HS-5 (cell line): ENCODE measurements around the gene IGFBP4.

ENCODE experiments used
- DNase-seq: peaks from one replicate; pipeline ENCODE4 v3.0.0-alpha.2; 2012; ENCODE audit warnings: low read depth

Gene IGFBP4

DNA sequence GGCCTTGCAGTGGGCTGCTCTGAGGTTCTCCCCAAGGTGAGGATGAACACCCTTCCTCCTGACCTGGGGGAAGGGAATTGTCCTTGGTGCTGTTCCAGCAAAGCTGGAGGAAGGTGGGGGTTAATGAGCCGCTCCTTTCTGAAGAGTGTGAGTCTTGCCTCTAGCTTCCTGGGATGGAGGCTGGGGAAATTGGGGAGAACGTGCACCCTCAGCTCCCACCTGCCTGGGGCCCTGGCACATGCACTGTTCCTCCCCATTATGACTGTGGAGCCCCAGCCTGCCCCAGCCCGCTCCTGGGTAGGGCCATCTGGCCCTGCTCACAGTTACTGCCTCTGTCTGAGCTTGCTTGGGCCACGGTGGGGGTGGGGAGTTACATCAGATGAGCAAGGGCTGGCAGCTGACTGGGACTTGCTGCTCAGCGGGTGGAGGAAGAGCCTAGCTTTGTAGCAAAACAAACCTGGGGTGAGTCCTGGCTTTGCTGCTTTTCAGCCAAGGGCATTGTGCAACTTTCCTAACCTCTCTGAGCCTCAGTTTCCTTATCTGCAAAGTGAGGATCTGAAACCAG, 47.1 kb downstream of the IGFBP4 start:
- DNase-seq, result no peak

DNA sequence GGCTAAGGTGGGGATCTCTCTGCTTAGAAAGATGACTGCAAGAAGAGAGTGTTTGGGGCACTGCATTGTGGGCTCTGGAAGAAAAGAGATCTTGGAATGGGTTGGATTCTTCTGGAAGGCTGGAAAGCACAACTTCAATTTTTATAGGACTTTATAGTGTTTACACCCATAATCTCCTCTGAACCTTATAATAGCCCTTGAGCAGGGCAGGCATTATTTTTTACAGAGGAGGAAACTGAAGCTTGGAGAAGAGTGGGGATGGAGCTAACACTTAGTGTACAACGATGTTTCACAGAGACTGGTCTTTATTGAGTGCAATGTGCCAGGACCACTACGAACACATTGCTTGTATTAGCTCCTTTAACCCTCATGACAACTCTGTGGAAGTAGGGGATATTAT, 47.7 kb downstream of the IGFBP4 start:
- no peak for DNase-seq

DNA sequence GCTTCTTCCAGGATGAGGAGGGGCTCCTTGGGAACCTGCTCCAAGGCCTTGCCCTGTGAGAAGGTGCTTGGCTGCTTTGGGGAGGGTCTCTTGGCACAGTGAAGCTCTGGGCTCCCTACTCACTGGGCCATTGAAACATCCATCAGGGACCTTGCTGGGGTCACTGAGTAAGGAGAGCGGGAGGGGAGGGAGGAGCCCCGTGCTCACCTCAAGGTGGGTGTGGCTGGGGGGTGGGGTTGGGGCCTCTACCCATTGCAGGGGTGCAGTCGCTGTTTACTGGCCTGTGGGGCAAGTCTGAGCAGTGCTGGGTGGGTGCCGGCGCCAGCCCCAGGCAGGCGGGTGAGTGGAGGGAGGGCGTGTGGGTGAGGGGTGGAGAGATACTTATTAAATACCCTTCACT, 48.2 kb downstream of the IGFBP4 start:
- DNase-seq, result no peak

DNA sequence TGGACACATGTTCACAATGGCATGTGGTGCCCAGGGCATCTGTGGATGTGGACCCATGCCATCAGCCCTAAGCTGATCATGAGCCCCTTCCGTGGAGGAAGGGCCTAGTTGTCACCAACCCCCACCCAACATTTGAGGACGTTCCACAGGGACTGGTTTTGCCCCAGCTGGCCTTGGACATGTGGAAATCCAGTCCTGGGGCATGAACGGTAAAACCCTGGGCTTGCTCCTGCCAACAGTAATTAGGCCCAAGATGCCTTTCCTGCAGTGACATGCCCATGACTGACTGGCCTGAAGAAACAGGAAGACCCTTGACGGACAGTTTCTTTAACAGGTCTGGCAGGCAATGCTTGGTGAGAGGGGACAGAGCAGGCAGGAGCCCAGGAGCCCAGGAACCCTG, 50.4 kb downstream of the IGFBP4 start:
- no peak for DNase-seq

DNA sequence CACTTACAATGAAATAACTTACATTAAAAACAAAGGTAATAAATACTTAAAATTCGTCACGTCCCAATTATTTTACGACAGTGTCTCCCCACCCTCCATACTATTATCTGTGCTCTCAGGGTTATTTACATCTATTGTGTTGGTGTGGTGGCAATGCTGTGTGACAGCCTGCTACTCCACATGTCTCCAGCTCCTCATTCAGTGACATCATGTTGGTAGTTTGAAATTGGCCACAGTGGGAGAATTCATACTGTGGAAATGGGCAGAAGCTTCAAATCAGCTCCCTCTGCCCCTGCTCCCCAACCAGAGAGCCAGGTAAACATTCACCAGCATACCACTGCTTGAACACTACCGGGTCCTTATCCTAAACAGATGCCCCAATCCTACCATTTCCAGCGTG, 51.9 kb downstream of the IGFBP4 start:
- DNase-seq, result no peak

DNA sequence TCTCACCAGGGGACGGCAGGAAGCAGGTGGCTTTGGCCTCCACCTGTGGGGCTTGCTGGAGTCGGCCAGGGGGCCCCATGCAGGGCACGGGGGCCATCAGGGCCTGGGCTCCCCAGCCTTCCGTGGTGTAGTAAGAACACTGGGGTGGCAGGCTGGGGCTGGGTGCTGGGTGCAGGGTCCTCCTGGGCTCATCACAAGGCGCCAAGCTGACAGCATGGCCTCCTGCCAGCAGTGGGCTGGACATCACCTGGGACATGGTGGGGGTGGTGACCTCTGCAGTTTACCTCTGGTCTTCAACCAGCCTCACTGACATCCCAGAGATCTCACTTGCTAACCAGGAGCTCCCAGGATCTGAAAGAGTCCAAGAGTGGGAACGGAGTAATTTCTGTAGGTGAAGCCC, 52.9 kb downstream of the IGFBP4 start:
- no peak for DNase-seq

DNA sequence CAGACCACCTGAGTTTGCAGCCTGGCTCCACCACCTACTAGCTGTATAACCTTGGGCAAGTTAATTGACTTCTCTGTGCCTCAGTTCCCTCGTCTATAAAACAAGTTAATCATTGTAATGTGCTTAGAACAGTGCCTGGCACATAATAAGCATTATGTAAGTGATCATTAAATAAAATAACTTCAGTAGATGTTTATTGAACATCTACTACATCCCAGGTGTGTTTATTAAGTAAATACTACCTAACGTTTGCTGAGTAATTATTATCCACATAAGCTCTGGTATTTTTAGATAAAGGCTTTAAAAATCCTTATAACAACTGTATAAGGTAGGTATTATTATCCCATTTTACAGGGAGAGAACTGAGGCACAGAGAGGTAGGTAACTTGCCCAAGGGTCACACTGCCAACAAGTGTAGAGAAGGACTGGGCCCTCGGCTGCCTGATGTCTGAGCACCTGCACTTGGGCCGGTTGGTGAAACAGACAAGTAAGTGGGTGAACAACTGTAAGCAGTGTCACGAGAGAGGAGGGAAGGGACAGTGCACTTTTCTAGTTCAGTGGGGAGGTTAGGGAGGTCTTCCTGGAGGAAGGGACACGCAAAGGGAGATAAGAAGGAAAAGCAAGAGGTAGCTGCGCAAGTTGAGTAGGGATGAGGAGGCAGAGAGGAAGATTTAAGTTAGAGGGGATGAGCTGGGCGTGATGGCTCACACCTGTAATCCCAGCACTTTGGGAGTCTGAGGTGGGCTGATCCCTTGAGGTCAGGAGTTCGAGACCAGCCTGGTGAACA, 53.6 kb downstream of the IGFBP4 start:
- no peak for DNase-seq

DNA sequence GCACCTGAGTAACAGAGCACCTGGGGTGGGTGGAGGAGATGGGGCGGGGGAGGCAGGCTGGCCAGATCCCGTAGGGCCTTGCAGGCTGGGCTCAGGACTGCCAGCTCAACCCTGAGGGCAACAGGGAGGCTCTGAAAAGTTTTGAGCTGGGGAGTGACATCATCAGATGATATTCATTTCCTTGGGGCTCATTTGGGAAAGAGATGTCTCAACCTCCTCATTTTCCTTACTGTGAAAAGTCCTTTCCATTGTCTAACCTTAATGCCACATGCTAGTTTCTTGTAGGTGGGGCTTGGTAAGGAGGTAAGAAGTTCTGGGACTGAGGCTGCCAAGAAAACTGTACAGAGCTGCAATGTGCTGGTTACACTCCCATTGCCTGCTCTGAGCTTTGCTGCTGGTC, 54.4 kb downstream of the IGFBP4 start:
- DNase-seq, result no peak

DNA sequence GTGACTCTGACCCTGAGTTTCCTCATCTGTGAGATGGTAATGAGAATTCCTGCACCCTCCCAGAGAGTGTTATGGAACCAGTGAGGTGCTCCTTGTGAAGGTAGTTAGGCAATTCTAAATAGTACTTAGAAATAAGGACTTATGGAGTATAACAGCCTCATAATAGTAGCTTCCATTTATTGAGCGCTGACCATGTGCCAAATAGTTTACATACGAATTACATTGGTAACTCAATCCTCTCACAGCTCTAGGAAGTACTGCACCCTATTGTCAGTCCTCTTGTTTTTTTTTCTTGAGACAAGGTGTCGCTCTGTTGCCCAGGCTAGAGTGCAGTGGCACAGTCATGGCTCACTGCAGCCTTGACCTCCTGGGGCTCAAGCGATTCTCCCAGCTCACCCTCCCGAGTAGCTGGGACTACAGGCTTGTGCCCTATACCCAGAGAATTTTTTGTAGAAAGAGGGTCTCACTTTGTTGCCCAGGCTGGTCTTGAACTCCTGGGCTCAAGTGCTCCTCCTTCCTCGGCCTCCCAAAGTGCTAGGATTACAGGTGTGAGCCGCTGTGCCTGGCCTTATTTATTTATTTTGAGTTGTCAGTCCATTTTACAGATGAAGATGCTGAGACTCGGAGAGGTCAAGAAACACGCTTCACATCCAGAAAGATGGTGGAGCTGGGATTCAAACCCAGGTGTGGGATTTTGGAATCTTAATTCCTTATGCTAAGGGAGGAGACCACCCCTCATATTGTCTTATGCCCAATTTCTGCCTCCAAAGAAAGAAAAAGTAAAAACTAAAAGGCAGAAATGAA, 55.2 kb downstream of the IGFBP4 start:
- no peak for DNase-seq

DNA sequence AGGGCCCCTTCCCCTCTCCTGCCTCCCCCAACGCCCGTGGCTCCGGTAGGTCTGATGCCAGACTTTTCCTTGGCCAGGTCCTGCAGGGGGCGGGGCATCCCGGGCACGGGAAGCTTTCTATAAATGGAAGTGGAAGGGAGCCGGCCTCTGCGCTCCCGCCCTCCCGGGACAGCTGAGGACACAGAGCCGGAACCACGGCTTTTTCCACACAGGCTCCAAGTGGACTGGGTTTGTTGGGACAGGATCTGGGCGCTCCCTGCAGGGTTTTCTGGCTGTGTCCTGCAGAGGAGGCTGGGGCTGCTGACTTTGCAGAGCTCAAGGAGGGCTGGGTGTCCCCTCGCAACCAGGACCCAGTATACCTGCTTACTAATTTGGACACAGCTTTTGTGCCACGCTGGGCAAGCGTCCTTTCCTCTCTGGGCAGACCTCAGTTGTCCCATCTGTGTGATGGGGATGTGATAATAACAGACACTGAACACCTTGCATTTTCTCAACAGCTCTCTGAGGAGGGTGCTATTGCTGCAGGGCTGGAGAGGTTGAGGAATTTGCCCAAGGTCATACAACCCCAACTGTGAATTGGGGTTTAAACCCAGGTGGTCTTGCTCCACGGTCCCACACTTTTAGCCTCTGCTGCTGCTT, 56.4 kb downstream of the IGFBP4 start:
- DNase-seq, result no peak

DNA sequence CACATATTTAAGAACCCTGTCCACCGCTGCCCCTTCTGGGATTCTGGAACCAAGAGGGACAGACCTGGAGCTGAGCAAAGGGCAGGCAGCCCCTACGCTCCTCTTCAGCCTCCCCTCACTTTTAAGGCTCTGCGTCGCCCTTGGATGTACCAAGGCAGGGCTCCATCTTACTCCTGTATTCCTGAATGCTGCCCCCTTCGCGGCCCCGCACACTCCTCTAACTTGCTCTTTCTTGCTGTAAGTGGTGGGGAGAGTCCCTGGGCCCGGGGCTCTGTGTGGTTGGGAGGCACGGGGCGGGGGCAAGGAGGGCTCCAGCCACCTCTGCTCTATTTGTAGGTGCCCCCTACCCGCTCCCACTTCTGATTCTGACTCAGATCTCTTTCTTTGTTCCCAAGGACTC, 56.9 kb downstream of the IGFBP4 start:
- DNase-seq, result no peak

DNA sequence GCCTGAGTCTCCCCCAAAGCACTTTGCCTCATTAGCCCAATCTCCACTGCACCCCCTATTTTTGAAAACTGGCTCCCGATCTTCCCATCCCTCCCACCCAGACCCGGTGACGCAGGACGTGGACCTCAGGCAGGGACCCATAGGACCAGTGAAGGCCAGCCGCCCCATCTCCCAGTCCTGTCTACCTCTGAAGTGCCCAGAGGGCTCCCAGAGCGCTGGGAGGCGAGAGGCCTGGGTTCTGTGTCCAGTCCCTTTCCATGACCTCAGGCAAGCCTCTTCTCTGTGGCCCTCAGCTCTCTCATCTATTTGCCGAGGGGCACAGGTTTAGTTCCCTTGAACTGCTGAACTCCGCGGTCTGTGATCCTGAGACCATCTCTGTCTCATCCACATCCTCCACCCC, 57.5 kb downstream of the IGFBP4 start:
- no peak for DNase-seq

DNA sequence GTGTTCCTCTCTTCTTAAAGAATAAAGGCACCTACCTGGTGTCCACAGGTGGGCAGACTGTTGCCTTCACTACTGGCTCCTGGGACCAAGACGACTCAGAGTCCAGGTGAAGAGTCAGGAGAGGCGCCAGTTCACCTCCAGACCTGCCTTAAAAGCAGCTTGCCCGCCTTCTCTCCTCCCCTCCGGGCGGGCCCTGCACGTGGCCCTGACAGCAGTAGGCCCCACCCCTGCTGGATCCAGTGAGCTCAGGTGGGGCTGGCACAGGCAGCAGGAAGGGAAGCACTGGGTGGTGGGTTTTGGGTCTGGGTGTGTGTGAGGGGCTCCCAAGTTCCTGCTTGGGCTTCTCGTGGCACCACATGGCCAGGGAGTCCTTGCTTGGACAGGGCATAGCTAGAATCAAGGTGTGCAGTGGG, 58.3 kb downstream of the IGFBP4 start, which contains the start of gene TNS4:
Gene TNS4 (minus strand): TSS at position 125 of the 413 bp plus-strand sequence. CDS start 5,198 bp downstream, outside the sequence.
- DNase-seq, result no peak

DNA sequence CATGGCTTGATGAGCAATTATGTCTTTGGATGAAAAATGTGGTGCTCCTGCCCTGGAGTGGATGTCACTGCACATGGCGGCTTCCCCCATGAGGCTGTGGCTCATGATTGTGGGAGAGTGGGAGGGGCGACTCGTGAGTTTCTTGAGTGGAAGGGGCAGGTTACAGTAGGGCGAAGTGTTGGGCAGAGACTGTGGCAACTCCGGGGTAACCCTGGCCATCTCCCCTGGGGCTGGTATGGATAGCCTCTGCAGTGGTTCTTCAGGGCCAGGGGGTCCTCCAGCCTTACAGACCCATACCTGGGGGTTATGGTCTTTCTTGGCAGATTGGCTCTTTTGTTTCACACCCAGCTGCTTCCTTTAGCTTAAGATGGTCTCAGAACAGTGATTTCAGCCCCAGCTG, 59.5 kb downstream of the IGFBP4 start:
- DNase-seq, result no peak

DNA sequence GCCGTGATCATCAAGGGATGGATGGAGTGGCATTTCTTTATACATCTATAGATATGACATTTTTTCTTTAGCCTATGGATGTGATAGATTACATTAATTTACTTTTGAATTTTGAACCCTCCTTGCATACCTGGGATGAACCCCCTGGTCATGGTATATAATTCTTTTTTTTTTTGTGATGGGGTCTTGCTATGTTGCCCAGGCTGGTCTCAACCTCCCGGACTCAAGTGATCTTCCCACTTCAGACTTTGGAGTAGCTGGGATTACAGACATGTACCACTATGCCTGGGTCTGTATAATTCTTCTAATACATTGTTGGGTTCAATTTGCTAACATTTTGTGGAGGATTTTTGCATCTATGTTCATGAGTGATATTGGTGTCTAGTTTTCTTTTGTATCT, 59.9 kb downstream of the IGFBP4 start:
- no peak for DNase-seq

DNA sequence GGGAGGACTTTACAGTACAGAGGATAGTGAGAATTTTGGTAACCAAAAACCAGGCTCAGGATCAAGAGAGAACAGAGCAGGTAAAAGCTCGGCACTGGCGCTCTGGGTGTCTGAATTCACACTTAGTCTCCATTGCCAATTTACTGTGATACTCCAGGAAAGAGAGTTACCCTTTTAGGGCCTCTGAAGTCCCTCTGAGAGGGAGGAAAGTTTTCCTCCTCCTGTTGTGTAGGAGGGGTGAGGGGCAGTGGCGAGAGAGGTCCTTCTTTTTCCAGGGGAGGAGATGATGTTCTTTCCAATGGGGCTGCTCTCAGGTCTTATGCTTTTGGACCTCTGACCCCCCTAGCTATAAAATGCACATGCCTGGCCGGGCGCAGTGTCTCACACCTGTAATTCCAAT, 63.5 kb downstream of the IGFBP4 start:
- DNase-seq, result no peak
